OCI-LY7 (cell line): ENCODE data around the gene CLCN2. TPM values are rescaled to one million over a fixed set of nuclear protein-coding genes. Genes with fewer than 3 reads are reported as not detected.

Source experiments
- BruUV-seq: library from RNA; stranded (reverse); fragments of 400-500 nt; replicated peaks from 2 replicates; lab custom pipeline; 2021; lab: Mats Ljungman, UMichigan
- CTCF ChIA-PET: fragments of 300-600 bp; sonication (Branson Sonifier 250); formaldehyde crosslinking; loops from one replicate; lab custom pipeline; 2022; ENCODE audit warnings: antibody characterized with exemption; ENCODE audit not compliant: unreplicated experiment; lab: Charles Lee
- POLR2A ChIA-PET: fragments of 300-600 bp; sonication (Branson Sonifier 250); formaldehyde crosslinking; loops from one replicate; lab custom pipeline; 2022; ENCODE audit warnings: antibody characterized with exemption; lab: Charles Lee
- DNase-seq: peaks from one replicate; pipeline ENCODE4 v3.0.0-alpha.2; 2015; ENCODE audit warnings: low spot score
- H2AFZ ChIP-seq: fragments of 200-600 bp; sonication (generic), shearing (Covaris generic); 2 replicates; pipeline ENCODE4 v1.6.1; 2014; ENCODE audit warnings: mild to moderate bottlenecking, antibody characterized with exemption, low read length, moderate library complexity
- H3K27ac ChIP-seq: fragments of 200-600 bp; sonication (generic); 2 replicates; pipeline ENCODE4 v1.5.1; 2014; ENCODE audit warnings: mixed run types, low read depth, mild to moderate bottlenecking, moderate library complexity, low read length, inconsistent platforms; ENCODE audit not compliant: poor library complexity, severe bottlenecking
- H3K36me3 ChIP-seq: fragments of 200-600 bp; sonication (generic); 2 replicates; pipeline ENCODE4 v1.6.1; 2014; ENCODE audit warnings: mild to moderate bottlenecking, antibody characterized with exemption, low read length, moderate library complexity, mixed read lengths; ENCODE audit not compliant: insufficient read depth
- H3K4me1 ChIP-seq: fragments of 200-600 bp; sonication (generic); 2 replicates; pipeline ENCODE4 v1.5.1; 2014; ENCODE audit warnings: mild to moderate bottlenecking, low read length; ENCODE audit not compliant: insufficient read depth, poor library complexity, severe bottlenecking
- H3K4me2 ChIP-seq: fragments of 200-600 bp; sonication (generic); 2 replicates; pipeline ENCODE4 v1.6.1; 2014; ENCODE audit warnings: mild to moderate bottlenecking, low read length
- H3K4me3 ChIP-seq: fragments of 200-600 bp; sonication (generic); 2 replicates; pipeline ENCODE4 v1.5.1; 2014; ENCODE audit warnings: mild to moderate bottlenecking, low read depth, low read length; ENCODE audit not compliant: poor library complexity, severe bottlenecking
- H3K79me2 ChIP-seq: fragments of 200-600 bp; sonication (generic); 2 replicates; pipeline ENCODE4 v1.6.1; 2016; ENCODE audit warnings: low read depth, mild to moderate bottlenecking, low read length, moderate library complexity, mixed read lengths; ENCODE audit not compliant: insufficient read depth
- H3K9me2 ChIP-seq: fragments of 200-600 bp; sonication (generic); 2 replicates; pipeline ENCODE4 v1.6.1; 2016; ENCODE audit warnings: mild to moderate bottlenecking, low read length, mixed read lengths; ENCODE audit not compliant: insufficient read depth
- H3K9me3 ChIP-seq: fragments of 200-600 bp; sonication (generic); 2 replicates; pipeline ENCODE4 v1.6.1; 2014; ENCODE audit warnings: mild to moderate bottlenecking, mixed run types, low read length, mixed read lengths
- H4K20me1 ChIP-seq: fragments of 200-600 bp; sonication (generic); 2 replicates; pipeline ENCODE4 v1.6.1; 2014; ENCODE audit warnings: mild to moderate bottlenecking, antibody characterized with exemption, low read length, moderate library complexity, mixed read lengths; ENCODE audit not compliant: insufficient read depth
- EZH2phosphoT487 ChIP-seq: fragments of 200-600 bp; sonication (generic); IDR thresholded peaks from 2 replicates; pipeline ENCODE4 v1.6.1; 2018; ENCODE audit warnings: low read depth, borderline replicate concordance, mild to moderate bottlenecking, mixed run types, antibody characterized with exemption, low read length, moderate library complexity, mixed read lengths
- intact Hi-C: fragments of 100-400 bp; cut with micrococcal nuclease; formaldehyde crosslinking; loops from one replicate; pipeline ENCODE4 v1.10.0; 2022; ENCODE audit not compliant: unreplicated experiment
- total RNA-seq, 2 experiments: library from RNA; depleted of rRNA in 1 of 2; stranded (reverse); fragments of >200 nt in 1 of 2; shearing (Covaris generic) in 1 of 2; gene quantifications; 2 replicates each; pipeline ENCODE4 v1.2.3, GENCODE V29; 2014 to 2022
- TF ChIP-seq, protein P1 (sequence below): fragments of 200-600 bp; sonication (generic); conservative IDR thresholded peaks from 2 replicates; pipeline ENCODE4 v1.5.1; 2014; ENCODE audit warnings: mild to moderate bottlenecking, antibody characterized with exemption, low read length, moderate library complexity, mixed read lengths

CLCN2 gene
- total RNA-seq, 2 experiments from 2014 or later = 4.2 to 15.0 TPM

DNA sequence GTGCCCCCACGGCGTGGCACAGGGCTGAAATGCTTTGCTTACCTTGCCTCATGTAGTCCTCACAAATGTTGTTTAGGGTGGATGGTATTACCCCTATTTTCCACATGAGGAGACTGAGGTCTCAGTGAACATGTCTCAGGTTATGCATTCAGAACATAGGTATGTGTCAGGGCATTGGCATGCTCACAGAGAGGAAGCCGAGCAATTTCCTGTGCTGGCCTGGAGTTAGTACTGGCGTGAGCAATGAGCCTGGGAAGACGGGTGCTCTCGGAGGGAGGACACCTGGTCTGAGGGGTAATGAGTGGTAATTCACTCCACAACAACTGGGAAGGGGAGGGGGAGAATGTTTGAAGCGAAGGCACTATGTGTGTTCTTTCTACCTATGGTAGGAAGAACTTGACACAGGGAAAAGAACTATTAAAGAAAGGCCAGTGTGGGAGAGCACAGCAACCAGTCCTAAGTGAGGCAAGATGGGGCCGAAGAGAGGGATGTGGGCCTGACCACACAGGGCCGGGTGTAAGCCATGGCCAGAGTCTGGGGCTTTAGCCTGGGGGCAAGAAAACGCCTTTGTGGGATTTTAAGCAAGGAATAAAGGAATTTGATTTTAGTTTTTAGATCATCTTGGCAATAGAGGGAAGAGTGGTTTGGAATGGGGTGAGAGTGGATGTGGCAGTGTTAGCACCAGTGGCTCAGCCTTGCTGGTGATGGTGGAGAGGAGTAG, 28.9 kb downstream of the CLCN2 start:
- no peak for TF ChIP-seq EZH2phosphoT487
- TF ChIP-seq, protein P1, sequence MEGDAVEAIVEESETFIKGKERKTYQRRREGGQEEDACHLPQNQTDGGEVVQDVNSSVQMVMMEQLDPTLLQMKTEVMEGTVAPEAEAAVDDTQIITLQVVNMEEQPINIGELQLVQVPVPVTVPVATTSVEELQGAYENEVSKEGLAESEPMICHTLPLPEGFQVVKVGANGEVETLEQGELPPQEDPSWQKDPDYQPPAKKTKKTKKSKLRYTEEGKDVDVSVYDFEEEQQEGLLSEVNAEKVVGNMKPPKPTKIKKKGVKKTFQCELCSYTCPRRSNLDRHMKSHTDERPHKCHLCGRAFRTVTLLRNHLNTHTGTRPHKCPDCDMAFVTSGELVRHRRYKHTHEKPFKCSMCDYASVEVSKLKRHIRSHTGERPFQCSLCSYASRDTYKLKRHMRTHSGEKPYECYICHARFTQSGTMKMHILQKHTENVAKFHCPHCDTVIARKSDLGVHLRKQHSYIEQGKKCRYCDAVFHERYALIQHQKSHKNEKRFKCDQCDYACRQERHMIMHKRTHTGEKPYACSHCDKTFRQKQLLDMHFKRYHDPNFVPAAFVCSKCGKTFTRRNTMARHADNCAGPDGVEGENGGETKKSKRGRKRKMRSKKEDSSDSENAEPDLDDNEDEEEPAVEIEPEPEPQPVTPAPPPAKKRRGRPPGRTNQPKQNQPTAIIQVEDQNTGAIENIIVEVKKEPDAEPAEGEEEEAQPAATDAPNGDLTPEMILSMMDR = no peak
- BruUV-seq = no TSS peak
- Histone ChIP-seq H3K4me1 (peaks cover 8% of the 10 kb centered on the region), H3K36me3 (peaks cover 79% of the 10 kb centered on the region), H3K27ac (no peak overlapping the region), H3K9me3 (no peaks in the 10 kb centered on the region), H3K4me2 (no peak overlapping the region), H3K4me3 (no peak overlapping the region), H4K20me1 (peaks cover 4% of the 10 kb centered on the region; the same call in 1 of the 2 replicates), H2AFZ (no peak overlapping the region), H3K9me2 (no peaks in the 10 kb centered on the region), H3K79me2 (no peaks in the 10 kb centered on the region)
- intact Hi-C loops = no loop called here
- CTCF ChIA-PET = no interaction called here
- DNase-seq = no peak
- POLR2A ChIA-PET = no interaction called here

DNA sequence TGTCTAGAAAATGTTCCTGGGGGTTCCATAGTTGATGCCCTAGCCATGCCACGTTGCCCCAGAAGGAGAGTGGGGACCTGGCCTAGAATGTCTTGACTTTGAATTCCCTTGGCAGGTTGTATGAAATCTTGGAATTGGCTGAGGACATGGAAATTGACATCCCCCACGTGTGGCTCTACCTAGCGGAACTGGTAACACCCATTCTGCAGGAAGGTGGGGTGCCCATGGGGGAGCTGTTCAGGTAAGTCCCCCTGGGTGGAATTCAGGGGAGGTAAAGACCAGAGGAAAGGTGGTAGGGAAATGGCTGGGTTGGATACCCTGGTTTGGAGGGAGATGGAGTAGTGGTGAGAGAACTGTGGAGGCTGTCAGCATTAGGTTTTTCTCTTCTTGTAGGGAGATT, 32.9 kb downstream of the CLCN2 start:
- CTCF ChIA-PET = no interaction called here
- intact Hi-C loops = no loop called here

More for the DNA sequence above, 32.9 kb downstream of the CLCN2 start:
- Histone ChIP-seq H3K4me1 (no peaks in the 10 kb centered on the region), H3K36me3 (peaks cover 98% of the 10 kb centered on the region), H4K20me1 (no peaks in the 10 kb centered on the region), H3K79me2 (no peaks in the 10 kb centered on the region), H3K9me2 (no peaks in the 10 kb centered on the region), H3K9me3 (no peaks in the 10 kb centered on the region), H3K4me3 (no peak overlapping the region), H2AFZ (no peak overlapping the region), H3K4me2 (no peak overlapping the region), H3K27ac (no peak overlapping the region)
- no TSS peak for BruUV-seq
- POLR2A ChIA-PET = no interaction called here
- TF ChIP-seq EZH2phosphoT487 = no peak
- TF ChIP-seq, protein P1 = no peak
- no peak for DNase-seq
